ENCODE data around the gene CNMD.

DNA sequence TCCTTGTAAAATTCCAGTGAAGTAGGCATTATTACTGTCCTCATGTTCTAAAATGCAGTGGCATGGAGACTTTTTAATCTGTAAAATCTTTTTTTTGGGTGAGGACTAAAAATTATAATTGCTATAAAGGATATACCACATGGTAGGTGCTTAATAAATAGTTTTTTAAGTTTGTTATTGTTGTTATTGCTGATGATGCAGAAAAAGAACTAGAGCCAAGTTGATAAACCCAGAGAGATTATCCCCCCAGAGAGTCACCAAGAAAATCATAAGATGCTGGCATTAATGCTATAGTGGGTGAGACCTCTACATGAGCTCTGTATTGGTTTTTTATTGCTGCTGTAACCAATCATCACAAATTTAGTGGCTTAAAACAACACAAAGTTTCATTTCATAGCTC is 44.3 kb upstream of the CNMD start:
- TF ChIP-seq POLR2A (IDR thresholded peaks at IDR 0.05; ENCODE audit: low read length) (no peak), GATA1 (IDR thresholded peaks at IDR 0.05; ENCODE audit: low read depth, low read length) (no peak)

All from erythroblast (primary cell).